Activated CD4-positive, alpha-beta T cell treated with anti-CD3 and anti-CD28 coated beads for 48 hours (primary cell): ENCODE results near the gene SNX9.
A peak's percentile ranks its signal among the peaks of the same experiment; 100 is the strongest.

Experiments
- DNase-seq: peaks from one replicate; pipeline ENCODE4 v3.0.0-alpha.2; 2020

The SNX9 gene

GRCh38 chr6:157982563-157983405 lies 159.7 kb downstream of the SNX9 start:
- DNase-seq = no peak

- no peak for DNase-seq
Measured at GRCh38 chr6:157983406-157984119, 160.5 kb downstream of the SNX9 start.

- no peak for DNase-seq
Measured at GRCh38 chr6:157984128-157984527, 161.1 kb downstream of the SNX9 start.

- no peak for DNase-seq
Measured at GRCh38 chr6:157984686-157985225, 161.7 kb downstream of the SNX9 start.

- no peak for DNase-seq
Measured at GRCh38 chr6:157985378-157986155, 162.5 kb downstream of the SNX9 start.

- no peak for DNase-seq
Measured at GRCh38 chr6:157987788-157988699, 165.0 kb downstream of the SNX9 start.

GRCh38 chr6:157988700-157989063 lies 165.6 kb downstream of the SNX9 start:
- no peak for DNase-seq

- peak; percentile 51 for DNase-seq
Measured at GRCh38 chr6:157989541-157990289, 166.7 kb downstream of the SNX9 start.

GRCh38 chr6:157990321-157991066 lies 167.4 kb downstream of the SNX9 start:
- peak; percentile 50 for DNase-seq

- DNase-seq = no peak
Measured at GRCh38 chr6:157991067-157991432, 168.0 kb downstream of the SNX9 start.

GRCh38 chr6:157993076-157993475 lies 170.0 kb downstream of the SNX9 start:
- no peak for DNase-seq

- DNase-seq = no peak
Measured at GRCh38 chr6:157994125-157994795, 171.2 kb downstream of the SNX9 start.
